COR-L47 (cell line): ENCODE data around the gene FBP1.
A peak's percentile ranks its signal among the peaks of the same experiment; 100 is the strongest.
"Not testable (repeated sequence)": the region's sequence is repeated elsewhere in the genome, so short reads cannot be mapped to it uniquely, and the experiment has no call there.

Source experiments
- DNase-seq: peaks from one replicate; lab custom pipeline; 2025; lab: John Stamatoyannopoulos, UW

FBP1 gene

DNA sequence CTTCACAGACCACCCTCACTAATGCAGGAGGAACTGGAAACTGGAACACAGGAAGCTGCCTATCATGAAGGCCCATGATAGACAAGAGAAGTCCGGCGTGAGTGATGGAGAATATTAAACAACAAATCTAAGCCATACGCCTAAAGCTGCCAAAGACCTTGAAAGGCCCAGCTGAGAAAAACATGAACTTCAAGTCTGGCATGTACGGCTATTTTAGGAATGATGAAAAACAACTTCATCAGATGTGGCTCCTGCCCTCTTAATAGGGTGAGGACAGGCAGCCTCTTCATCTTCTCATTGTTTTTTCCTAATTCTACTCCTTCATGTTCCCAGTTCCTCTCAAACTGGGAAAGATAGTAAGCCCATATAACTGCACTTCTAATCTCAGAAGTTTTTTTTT is 20.3 kb downstream of the FBP1 start:
- no peak for DNase-seq

- DNase-seq: no peak
These were observed 26.3 kb downstream of the FBP1 start for GRCh38 chr9:94613003-94613402.

- DNase-seq: no peak
These were observed 27.2 kb downstream of the FBP1 start for GRCh38 chr9:94612071-94612470.

DNA sequence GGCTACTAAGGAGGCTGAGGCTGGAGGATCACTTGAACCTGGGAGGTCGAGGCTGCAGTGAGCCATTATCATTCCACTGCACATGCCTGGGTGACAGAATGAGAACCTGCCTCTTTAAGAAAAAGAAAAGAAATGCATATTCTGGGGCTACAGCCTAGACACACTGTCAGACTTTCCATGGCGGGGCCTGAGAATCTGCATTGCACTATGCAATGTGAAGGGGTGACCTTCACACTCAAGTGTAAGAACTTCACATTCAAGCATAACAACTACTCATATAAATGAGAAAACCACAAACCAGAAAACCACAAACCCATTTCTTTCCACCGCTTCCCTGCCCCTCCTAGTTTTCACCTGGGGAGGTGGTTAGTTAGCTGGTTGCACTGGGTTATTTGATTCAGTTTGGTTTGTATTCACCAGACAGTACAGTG is 27.7 kb downstream of the FBP1 start:
- no peak for DNase-seq

DNA sequence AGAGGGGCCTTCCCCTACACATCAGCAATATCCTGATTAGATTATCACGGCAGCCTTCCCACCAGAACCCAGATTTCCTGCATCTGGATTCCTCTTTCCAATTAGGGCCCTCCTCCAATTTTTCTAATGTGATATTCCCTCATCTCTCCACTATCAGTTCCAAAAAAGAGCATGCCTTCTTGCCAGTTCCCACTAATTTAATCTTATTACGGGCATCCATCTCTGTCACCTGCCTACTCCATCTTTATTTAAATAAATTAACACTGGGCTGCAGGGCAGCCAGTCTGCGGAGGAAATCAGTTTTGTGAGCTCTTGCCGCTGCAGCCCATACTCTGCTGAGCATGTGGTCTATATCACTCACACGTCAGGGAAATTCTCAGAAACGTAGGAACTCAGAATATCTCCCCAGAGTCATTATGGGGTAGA is 29.1 kb downstream of the FBP1 start:
- DNase-seq: no peak

DNA sequence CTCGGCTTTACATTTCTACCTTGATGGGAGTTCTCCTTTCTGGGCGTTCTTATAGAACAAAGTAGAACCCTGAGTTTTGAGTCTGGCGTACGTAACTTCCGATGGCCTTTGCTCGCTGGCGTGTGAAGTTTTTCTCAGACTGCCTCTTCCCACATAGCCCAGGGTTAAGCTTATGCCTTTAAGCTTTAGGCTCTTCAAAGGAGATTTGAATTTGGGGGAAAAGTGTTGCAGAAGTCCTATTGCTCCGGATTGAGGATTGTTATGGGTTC is 32.0 kb downstream of the FBP1 start:
- no peak for DNase-seq

DNA sequence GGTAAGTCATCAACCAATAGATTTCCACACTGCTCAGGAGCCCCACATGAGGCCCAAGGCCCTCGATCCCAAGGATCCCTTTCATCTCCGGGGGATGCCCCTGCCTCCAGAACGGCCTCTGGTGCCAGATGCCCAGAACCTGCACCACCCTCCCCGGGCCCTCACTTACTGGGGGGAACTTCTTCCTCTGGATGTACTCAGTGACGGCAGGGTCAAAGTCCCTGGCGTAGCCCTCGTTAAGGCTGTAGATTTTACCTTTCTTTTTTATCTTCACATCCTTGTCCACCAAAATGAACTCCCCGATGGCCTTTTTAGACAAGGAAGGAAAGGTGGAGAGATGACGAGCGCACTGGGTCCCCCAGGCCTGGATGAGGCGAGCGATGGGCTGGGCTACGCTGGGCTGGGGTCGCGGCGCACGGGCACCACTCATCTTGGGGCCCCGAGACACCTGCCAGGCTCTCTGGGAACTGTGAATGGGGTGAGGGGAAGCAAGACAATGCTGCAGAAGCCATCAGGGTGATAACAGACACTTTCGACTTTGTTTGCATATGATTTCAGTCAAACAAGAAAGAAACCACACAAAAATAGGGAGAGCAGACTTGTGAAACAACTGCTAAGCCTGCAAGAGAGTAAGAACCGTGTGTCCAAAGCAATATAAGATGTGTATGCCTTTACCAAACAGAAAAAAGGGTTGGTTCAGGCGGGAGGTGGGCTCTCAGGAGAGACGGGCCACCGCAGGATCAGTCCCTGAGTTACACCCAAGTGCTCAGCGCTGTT is 32.5 kb downstream of the FBP1 start:
- no peak for DNase-seq

DNA sequence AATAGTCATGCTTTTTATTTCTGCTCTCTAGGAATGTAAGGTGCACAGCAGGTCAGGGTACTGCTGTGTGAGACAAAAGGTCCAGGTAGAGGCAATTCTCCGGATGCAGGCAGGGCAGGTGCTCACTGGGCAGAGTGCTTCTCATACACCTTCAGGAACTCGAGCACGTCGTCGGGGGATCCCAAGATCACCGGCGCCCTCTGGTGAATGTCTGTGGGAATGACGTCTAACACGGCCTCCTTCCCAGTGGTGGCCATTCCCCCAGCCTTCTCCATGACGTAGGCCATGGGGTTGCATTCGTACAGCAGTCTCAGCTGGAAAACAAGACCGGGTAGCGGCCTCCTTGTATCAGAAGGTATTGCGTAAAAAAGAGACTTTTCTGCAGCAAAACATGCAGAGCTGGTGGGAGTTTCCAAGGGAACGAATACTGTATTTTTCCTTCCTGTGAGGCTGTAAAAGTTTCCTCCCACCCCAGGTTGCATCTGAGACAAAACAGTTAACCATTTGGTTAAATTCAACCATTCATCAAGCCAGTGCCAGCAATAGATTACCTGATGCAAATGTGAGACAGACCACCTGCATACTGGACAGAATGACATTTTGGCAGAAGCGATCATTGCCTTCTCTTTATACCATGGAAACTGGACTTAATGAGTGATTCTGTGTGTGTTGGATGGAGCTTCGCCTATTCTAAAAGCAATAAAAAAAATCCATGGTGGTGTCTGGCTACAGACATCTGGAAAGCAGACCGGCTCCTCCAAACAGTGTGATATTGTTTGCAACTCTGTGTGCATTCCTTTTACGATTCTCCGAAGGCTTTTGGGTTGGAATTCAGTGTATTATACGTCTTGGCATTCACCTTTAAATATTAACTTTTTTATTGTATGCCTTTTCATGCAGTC is 35.8 kb downstream of the FBP1 start:
- DNase-seq: peak; percentile 59

DNA sequence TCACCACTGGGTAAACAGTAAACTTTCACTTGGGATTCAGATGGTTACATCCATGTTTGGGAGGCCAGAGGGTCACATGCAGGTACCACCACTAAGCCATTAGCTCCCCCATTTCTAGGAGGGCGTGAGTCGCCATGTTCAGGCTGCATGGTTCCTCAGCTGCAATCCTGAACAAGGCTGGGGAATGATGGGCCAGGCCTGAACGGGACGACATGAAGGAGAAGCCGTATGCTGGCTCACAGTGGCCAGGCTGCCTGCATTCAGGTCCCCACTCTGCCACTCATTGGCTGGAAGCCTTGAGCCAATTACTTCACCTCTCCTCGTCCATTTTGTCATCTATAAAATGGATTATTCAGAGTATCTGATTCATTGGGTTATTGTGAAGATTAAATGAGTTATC is 36.7 kb downstream of the FBP1 start:
- DNase-seq: no peak

DNA sequence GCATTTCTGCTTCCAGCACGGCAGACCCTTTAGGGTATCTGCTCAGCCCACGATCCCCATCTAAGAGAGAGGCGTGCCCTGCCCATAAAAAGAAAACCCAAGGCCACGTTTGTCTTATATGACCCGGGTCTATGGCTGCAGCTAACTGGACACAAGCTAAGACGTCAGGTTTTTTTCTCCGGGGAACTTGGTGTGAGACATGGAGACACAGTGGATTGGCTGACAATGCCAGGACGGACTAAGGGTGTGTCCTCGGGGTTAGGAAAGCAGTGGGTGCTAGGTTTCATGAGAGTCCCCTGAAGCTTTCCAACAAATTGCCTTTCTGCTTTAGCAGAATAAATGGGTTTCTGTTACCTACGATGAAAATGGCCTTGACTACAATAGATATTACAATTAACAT is 38.6 kb downstream of the FBP1 start:
- DNase-seq: no peak

DNA sequence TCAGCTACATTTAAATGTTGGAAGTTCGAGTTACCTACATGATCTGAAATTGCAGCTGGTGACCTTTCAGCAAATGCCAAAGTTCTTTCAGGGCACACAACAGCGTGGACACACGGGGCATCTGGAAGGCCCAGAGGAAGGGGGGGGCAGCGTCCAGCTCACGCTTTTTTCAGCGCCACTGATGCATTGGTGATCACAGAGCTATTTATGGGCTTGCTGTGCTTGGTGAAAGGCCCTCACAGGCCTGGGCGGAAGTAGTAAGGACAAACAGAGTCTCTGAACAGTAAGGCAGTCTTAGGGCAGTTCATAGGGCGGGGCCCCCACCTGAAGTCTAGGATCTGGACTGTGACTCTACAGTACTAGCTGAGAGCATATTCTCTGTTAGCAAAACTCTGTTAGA is 39.1 kb downstream of the FBP1 start:
- DNase-seq: no peak

GRCh38 chr9:94599102-94599501 is 40.2 kb downstream of the FBP1 start:
- DNase-seq: no peak

DNA sequence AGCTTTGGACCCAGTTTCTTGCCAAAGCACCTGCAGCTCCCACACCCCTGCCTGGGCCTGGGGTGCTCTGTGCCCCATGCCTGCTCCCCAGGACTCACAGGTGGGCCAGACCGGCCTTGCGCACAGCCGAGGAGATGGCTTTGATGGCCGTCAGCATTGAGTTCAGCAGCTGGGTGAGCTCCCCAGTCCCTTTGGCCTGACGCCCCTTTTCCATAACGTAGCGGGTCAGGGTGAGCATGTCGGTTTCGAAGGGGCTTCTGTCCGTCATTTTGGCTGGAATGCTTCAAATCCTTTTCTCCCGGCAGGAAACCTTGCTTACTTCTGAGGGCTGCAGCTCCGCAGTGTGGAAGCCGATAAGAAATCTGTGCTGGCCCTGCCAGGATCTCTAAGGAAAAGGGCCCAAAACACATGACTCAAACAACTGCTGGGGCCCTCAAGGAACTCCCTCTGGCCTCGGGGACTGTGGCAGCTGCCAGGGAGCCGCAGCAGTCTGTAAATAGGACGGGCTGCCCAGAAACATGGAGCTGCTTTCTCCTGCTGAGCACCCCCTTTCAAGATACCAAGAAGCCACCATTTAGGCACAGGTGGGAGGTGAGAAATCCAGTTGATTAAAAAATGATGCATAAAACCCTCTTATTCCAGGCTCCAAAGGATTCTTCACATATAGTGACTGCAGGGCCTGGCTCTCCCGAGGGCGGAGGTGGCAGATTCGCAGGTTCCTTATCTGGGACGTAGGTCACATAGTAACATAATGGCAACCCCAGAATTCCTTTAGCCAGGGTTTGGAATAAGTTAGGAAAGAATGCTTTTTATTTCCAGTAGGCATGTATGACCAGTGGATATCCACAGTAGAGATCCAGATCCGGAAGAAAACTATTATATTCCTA is 45.6 kb downstream of the FBP1 start, which contains the start of gene FBP2:
Gene FBP2, minus strand, starts transcription at position 366 of the 887 bp plus-strand sequence. Its CDS starts 98 bp downstream, at position 268.
- DNase-seq: no peak

GRCh38 chr9:94592683-94593082 is 46.6 kb downstream of the FBP1 start:
- not testable (repeated sequence) for DNase-seq

DNA sequence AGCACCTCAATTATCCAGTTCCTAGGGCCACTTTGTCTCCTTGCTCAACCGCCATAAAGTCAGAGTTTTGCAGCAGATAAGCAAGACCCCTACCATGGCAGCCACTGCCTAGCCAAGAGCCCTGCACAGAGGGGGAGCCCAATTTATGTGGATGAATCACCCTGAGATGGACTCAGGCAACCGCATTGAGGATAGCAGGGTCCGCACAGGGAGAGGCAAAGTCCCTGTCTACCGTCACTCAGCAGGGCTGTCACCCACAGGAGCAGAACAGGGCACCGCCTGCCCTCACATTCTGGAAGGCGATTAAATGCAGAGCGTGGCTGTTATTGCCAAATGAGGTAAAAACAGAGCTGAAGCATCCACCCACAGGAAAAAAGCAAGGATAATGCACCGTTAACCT is 47.4 kb downstream of the FBP1 start:
- no peak for DNase-seq

DNA sequence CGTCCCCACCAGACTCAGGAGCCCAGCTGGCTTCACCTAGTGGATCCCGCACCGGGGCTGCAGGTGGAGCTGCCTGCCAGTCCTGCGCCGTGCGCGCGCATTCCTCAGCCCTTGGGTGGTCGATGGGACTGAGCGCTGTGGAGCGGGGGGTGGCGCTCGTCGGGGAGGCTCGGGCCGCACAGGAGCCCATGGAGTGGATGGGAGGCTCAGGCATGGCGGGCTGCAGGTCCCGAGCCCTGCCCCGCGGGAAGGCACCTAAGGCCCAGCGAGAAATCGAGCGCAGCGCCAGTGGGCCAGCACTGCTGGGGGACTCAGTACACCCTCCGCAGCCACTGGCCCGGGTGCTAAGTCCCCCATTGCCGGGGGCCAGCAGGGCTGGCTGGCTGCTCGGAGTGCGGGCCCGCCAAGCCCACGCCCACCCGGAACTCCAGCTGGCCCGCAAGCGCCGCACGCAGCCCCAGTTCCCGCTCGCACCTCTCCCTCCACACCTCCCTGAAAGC is 48.2 kb downstream of the FBP1 start:
- DNase-seq: not testable (repeated sequence)

- DNase-seq: no peak
These were observed 50.6 kb downstream of the FBP1 start for GRCh38 chr9:94588681-94589080.

GRCh38 chr9:94586814-94587213 is 52.5 kb downstream of the FBP1 start:
- no peak for DNase-seq

GRCh38 chr9:94586316-94586715 is 53.0 kb downstream of the FBP1 start:
- DNase-seq: no peak

- no peak for DNase-seq
These were observed 54.8 kb downstream of the FBP1 start for GRCh38 chr9:94584555-94584954.

- no peak for DNase-seq
These were observed 57.6 kb downstream of the FBP1 start for GRCh38 chr9:94581728-94582127.

GRCh38 chr9:94577571-94577970 is 61.7 kb downstream of the FBP1 start:
- no peak for DNase-seq
